K562 (cell line): Measurements from ENCODE around the gene ACTR5. TPM values are rescaled to one million over a fixed set of nuclear protein-coding genes. Genes with fewer than 3 reads are reported as not detected.

ENCODE experiments used
- ATAC-seq: fragments of 200-7000 bp; cut with Tn5 transposase; 3 replicates; pipeline ENCODE4 v1.9.1; 2020; ENCODE audit warnings: moderate library complexity
- Bru-seq: library from RNA; stranded (reverse); fragments of 400-500 nt; gene quantifications from one replicate; lab custom pipeline; 2021; lab: Mats Ljungman, UMichigan
- BruChase-seq, 2 experiments: library from RNA; stranded (reverse); fragments of 400-500 nt; gene quantifications; one replicate each; lab custom pipeline; 2021; lab: Mats Ljungman, UMichigan
- BruUV-seq: library from RNA; stranded (reverse); fragments of 400-500 nt; replicated peaks from 2 replicates; lab custom pipeline; 2021; lab: Mats Ljungman, UMichigan
- CTCF ChIA-PET: fragments of 300-600 bp; formaldehyde crosslinking; extraction: SDS; loops from one replicate; lab custom pipeline; 2021; ENCODE audit warnings: low intra/inter-chr PET ratio; lab: Yijun Ruan, JAX
- POLR2A ChIA-PET: fragments of 300-600, 350-650 bp; sonication (Branson Sonifier 250); formaldehyde crosslinking; extraction: SDS; loops from one replicate; lab custom pipeline; 2021; ENCODE audit warnings: antibody characterized with exemption, inconsistent platforms; lab: Yijun Ruan, JAX
- DNase-seq, 4 experiments: peaks; one replicate each; pipeline versions ENCODE4 v3.0.0 to v3.0.0-alpha.2; 2011 to 2018; ENCODE audit warnings: low spot score in 3 of 4, mixed read lengths in 3 of 4; ENCODE audit errors: extremely low read depth in 1 of 4
- FAIRE-seq: peaks from 2 replicates; lab custom pipeline; 2011; peaks lifted over from hg19 to GRCh38; lab: Jason Lieb, UNC
- H2AFZ ChIP-seq: 2 replicates; pipeline ENCODE4 v1.6.0; 2011; ENCODE audit warnings: low read depth, low read length, control low read depth, inconsistent platforms
- H3K27ac ChIP-seq: fragments of 200-600 bp; 3 replicates; pipeline ENCODE4 v1.8.0; 2011; ENCODE audit warnings: low read depth, mild to moderate bottlenecking, control low read depth, inconsistent platforms, low read length, moderate library complexity, mixed read lengths; ENCODE audit errors: extremely low read depth
- H3K27me3 ChIP-seq, 2 experiments: fragments of 300-600 bp in 1 of 2; 2 replicates in 1 of 2; 3 replicates in 1 of 2; pipeline versions ENCODE4 v1.6.0 to v1.8.0; 2011; ENCODE audit warnings: inconsistent platforms in 2 of 2, low read length in 2 of 2, mild to moderate bottlenecking in 1 of 2, mixed read lengths in 1 of 2, moderate library complexity in 1 of 2; ENCODE audit not compliant: control insufficient read depth in 2 of 2, insufficient read depth in 2 of 2
- H3K36me3 ChIP-seq: fragments of 300-600 bp; 3 replicates; pipeline ENCODE4 v1.8.0; 2011; ENCODE audit warnings: mild to moderate bottlenecking, low read length, inconsistent platforms; ENCODE audit not compliant: control insufficient read depth, insufficient read depth
- H3K4me1 ChIP-seq, 2 experiments: fragments of 200-600 bp in 1 of 2; replicated peaks in 1 of 2; 2 replicates in 1 of 2; 3 replicates in 1 of 2; pipeline versions ENCODE4 v1.5.1 to v1.8.0; 2011; ENCODE audit warnings: inconsistent platforms in 2 of 2, low read length in 2 of 2, mild to moderate bottlenecking in 1 of 2, mixed read lengths in 1 of 2, moderate library complexity in 1 of 2; ENCODE audit not compliant: control insufficient read depth in 2 of 2, insufficient read depth in 2 of 2
- H3K4me2 ChIP-seq: 2 replicates; pipeline ENCODE4 v1.6.1; 2011; ENCODE audit warnings: low read length, control low read depth, inconsistent platforms, mixed read lengths; ENCODE audit not compliant: insufficient read depth
- H3K4me3 ChIP-seq: fragments of 200-600 bp; sonication (generic), shearing (Covaris generic); 2 replicates; pipeline ENCODE4 v1.5.1; 2016; ENCODE audit warnings: control low read depth, inconsistent platforms
- H3K79me2 ChIP-seq: fragments of 200-600 bp; 3 replicates; pipeline ENCODE4 v1.8.0; 2011; ENCODE audit warnings: low read length, inconsistent platforms; ENCODE audit not compliant: control insufficient read depth, insufficient read depth
- H3K9ac ChIP-seq, 2 experiments: 2 replicates each; pipeline versions ENCODE4 v1.6.0 to v1.6.1; 2011; ENCODE audit warnings: low read depth in 2 of 2, low read length in 2 of 2, control low read depth in 1 of 2, inconsistent platforms in 1 of 2, mild to moderate bottlenecking in 1 of 2, mixed read lengths in 1 of 2; ENCODE audit not compliant: insufficient read depth in 1 of 2
- H3K9me1 ChIP-seq: one replicate; pipeline ENCODE4 v1.6.0; 2011; ENCODE audit warnings: inconsistent platforms, mild to moderate bottlenecking, low read length, moderate library complexity; ENCODE audit not compliant: control insufficient read depth, insufficient read depth
- H3K9me3 ChIP-seq: replicated peaks from 2 replicates; pipeline ENCODE4 v1.5.1; 2011; ENCODE audit warnings: low read depth, low read length, inconsistent platforms; ENCODE audit not compliant: control insufficient read depth, insufficient read depth
- H4K20me1 ChIP-seq: replicated peaks from 2 replicates; pipeline ENCODE4 v1.6.1; 2011; ENCODE audit warnings: low read length, inconsistent platforms, mixed read lengths; ENCODE audit not compliant: control insufficient read depth, insufficient read depth
- BRF1 ChIP-seq: IDR thresholded peaks from 3 replicates; pipeline ENCODE4 v1.6.1; 2011; ENCODE audit warnings: borderline replicate concordance, mild to moderate bottlenecking; ENCODE audit not compliant: insufficient read length; ENCODE audit errors: extremely low read depth
- CTBP1 ChIP-seq: fragments of 450-650 bp; IDR thresholded peaks from 2 replicates; pipeline ENCODE4 v1.6.1; 2016; ENCODE audit warnings: borderline replicate concordance
- HMGN3 ChIP-seq: IDR thresholded peaks from 2 replicates; pipeline ENCODE4 v1.6.1; 2011; ENCODE audit warnings: borderline replicate concordance, low read depth, mild to moderate bottlenecking, mixed read lengths, low read length; ENCODE audit not compliant: insufficient read length; ENCODE audit errors: extremely low read depth
- LEF1 ChIP-seq: fragments of 450-650 bp; IDR thresholded peaks from 2 replicates; pipeline ENCODE4 v1.6.1; 2016; ENCODE audit warnings: mild to moderate bottlenecking
- SAFB2 ChIP-seq: fragments of 200-400 bp; formaldehyde crosslinking; IDR thresholded peaks from 2 replicates; pipeline ENCODE4 v1.6.1; 2018; ENCODE audit warnings: borderline replicate concordance, low read length, low read depth, moderate library complexity; ENCODE audit not compliant: severe bottlenecking
- SLC30A9 ChIP-seq: fragments of 250-450 bp; sonication (Bioruptor Pico); IDR thresholded peaks from 2 replicates; pipeline ENCODE4 v1.8.0; 2022; ENCODE audit warnings: mild to moderate bottlenecking, moderate library complexity
- SNIP1 ChIP-seq: fragments of 450-650 bp; IDR thresholded peaks from 2 replicates; pipeline ENCODE4 v1.7.1; 2017; ENCODE audit warnings: low read depth, mild to moderate bottlenecking
- TAF9B ChIP-seq: fragments of 450-650 bp; IDR thresholded peaks from 2 replicates; pipeline ENCODE4 v1.6.1; 2018; ENCODE audit warnings: mild to moderate bottlenecking; ENCODE audit not compliant: partially characterized antibody
- TFAP4 ChIP-seq: sonication (generic); formaldehyde crosslinking; IDR thresholded peaks from 2 replicates; pipeline ENCODE4 v1.8.0; 2022; ENCODE audit warnings: missing genetic modification reagents, mild to moderate bottlenecking, moderate library complexity, borderline replicate concordance
- ZC3H4 ChIP-seq: sonication (generic); formaldehyde crosslinking; IDR thresholded peaks from 2 replicates; pipeline ENCODE4 v1.9.0; 2021; ENCODE audit warnings: missing genetic modification reagents, borderline replicate concordance
- ZFP36 ChIP-seq: fragments of 150-350 bp; IDR thresholded peaks from 2 replicates; pipeline ENCODE4 v1.6.1; 2018; ENCODE audit warnings: low read length, low read depth; ENCODE audit not compliant: partially characterized antibody
- ZZZ3 ChIP-seq: fragments of 450-650 bp; IDR thresholded peaks from 2 replicates; pipeline ENCODE4 v1.6.1; 2016; ENCODE audit warnings: antibody characterized with exemption, mild to moderate bottlenecking, moderate library complexity
- WGBS: fragments of 100-300 bp; shearing (Covaris generic); methylation state at CpG from one replicate; pipeline ENCODE4 v1.1.6; 2016; ENCODE audit warnings: low coverage, mixed read lengths; ENCODE audit not compliant: insufficient coverage; ENCODE audit errors: missing lambda C conversion rate; 5-methylcytosine and 5-hydroxymethylcytosine counted together
- in situ Hi-C: fragments of 300-500 bp; cut with MboI; formaldehyde crosslinking; loops from 4 replicates; pipeline ENCODE4 v1.15.0; 2018; ENCODE audit warnings: inconsistent platforms, mixed read lengths
- intact Hi-C: fragments of 100-400 bp; cut with micrococcal nuclease; formaldehyde crosslinking; loops from 2 replicates; pipeline ENCODE4 v1.14.2; 2022
- long read RNA-seq, 3 experiments: library from polyadenylated mRNA in 2 of 3; library from RNA in 1 of 3; unstranded in 2 of 3; stranded (forward) in 1 of 3; transcript quantifications; one replicate each; pipeline ENCODE4 v2.0.0, GENCODE V29; 2019 to 2022
- polyA minus RNA-seq, 3 experiments: library from RNA; depleted of rRNA, polyadenylated mRNA; stranded (reverse); fragments of >200 nt; gene quantifications; 2 replicates each; pipeline ENCODE4 v1.2.3, GENCODE V29; 2011
- polyA plus RNA-seq, 8 experiments: library from polyadenylated mRNA; depleted of rRNA in 4 of 8; stranded (reverse) in 5 of 8; unstranded in 3 of 8; fragments of >200 nt; fragmentation: Nextera tagmentation in 2 of 8; fragmentation: Illumina TruSeq in 1 of 8; extraction: Ambion mirVana in 2 of 8; extraction: Trizol in 1 of 8; gene quantifications; 2 replicates each; pipeline versions ENCODE4 v1.2.1 to v1.2.3, GENCODE V29; 2011 to 2014; ENCODE audit warnings: inconsistent platforms in 1 of 8, missing spikeins in 1 of 8
- total RNA-seq, 7 experiments: library from RNA; depleted of rRNA in 6 of 7; stranded (reverse); fragments of >200 nt in 6 of 7; fragmentation: Illumina TruSeq in 2 of 7; extraction: Trizol in 2 of 7; gene quantifications; 2 replicates each; pipeline versions ENCODE4 v1.2.1 to v1.2.3, GENCODE V29; 2011 to 2021; ENCODE audit warnings: low replicate concordance in 1 of 7
- TF ChIP-seq, protein P1 (sequence below): fragments of 250-450 bp; sonication (Bioruptor Pico); IDR thresholded peaks from 2 replicates; pipeline ENCODE4 v1.5.0; 2020; ENCODE audit warnings: mild to moderate bottlenecking

ACTR5 gene
- 11.8 and 15.9 TPM in 2 replicates for total RNA-seq (2011; cell fraction: chromatin; rRNA removed; ENCODE audit: low replicate concordance)
- 12.8 and 14.1 TPM in 2 replicates for total RNA-seq (2011; cell fraction: nucleolus; rRNA removed)
- 7.4 and 11.3 TPM in 2 replicates for total RNA-seq (2011; cell fraction: nucleoplasm; rRNA removed)
- total RNA-seq (2014; rRNA removed) (14.0 and 14.5 TPM in 2 replicates), total RNA-seq (2014; rRNA removed; fragmentation: Illumina TruSeq; extraction: Trizol) (9.5 and 10.0 TPM in 2 replicates), total RNA-seq (2015; rRNA removed; fragmentation: Illumina TruSeq; extraction: Trizol) (11.4 and 12.0 TPM in 2 replicates), total RNA-seq (2021) (13.5 and 14.8 TPM in 2 replicates), polyA plus RNA-seq (2011; rRNA removed) (18.3 and 18.8 TPM in 2 replicates), polyA plus RNA-seq (2014; fragmentation: Illumina TruSeq; extraction: Trizol) (10.2 and 12.9 TPM in 2 replicates), polyA plus RNA-seq (2014; fragmentation: Nextera tagmentation; extraction: Ambion mirVana) (1 to 10 TPM in 1 of 2 experiments, under 1 TPM in 1; 0.93 to 1.8 TPM), polyA plus RNA-seq (2014; rRNA removed) (17.7 and 17.9 TPM in 2 replicates), polyA minus RNA-seq (2011; rRNA and poly(A)+ RNA removed) (10.3 and 11.8 TPM in 2 replicates), Bru-seq, nascent RNA (percentile 72 among the genes with signal in this experiment), BruChase-seq, experiment 1, labeled RNA remaining after a 2-hour chase (percentile 70 among the genes with signal in this experiment), BruChase-seq, experiment 2, labeled RNA remaining after a 6-hour chase (percentile 73 among the genes with signal in this experiment)
- 10.7 and 12.8 TPM in 2 replicates for polyA plus RNA-seq (2011; cell fraction: cytosol; rRNA removed)
- 54.9 and 59.6 TPM in 2 replicates for polyA plus RNA-seq (2011; cell fraction: nucleus; rRNA removed)
- 9.3 and 10.8 TPM in 2 replicates for polyA plus RNA-seq (2012)
- 6.7 and 9.8 TPM in 2 replicates for polyA minus RNA-seq (2011; cell fraction: cytosol; rRNA and poly(A)+ RNA removed)
- 18.0 and 22.7 TPM in 2 replicates for polyA minus RNA-seq (2011; cell fraction: nucleus; rRNA and poly(A)+ RNA removed)
- long read RNA-seq, experiment 1, transcript ACTR5-201 (9 exons, 2,565 nt) = major isoform, 105 of 134 reads
- long read RNA-seq, experiment 1, partial matches to known transcripts = 7 of 134 reads
- long read RNA-seq, experiment 1, other reads (novel, unspliced or antisense) = 22 of 134 reads
- long read RNA-seq, experiment 2, transcript ACTR5-201 (9 exons, 2,565 nt) = major isoform, 14 of 21 reads
- long read RNA-seq, experiment 2, partial matches to known transcripts = 2 of 21 reads
- long read RNA-seq, experiment 2, other reads (novel, unspliced or antisense) = 5 of 21 reads
- long read RNA-seq, experiment 3, transcript ACTR5-201 (9 exons, 2,565 nt) = major isoform, 19 of 27 reads
- long read RNA-seq, experiment 3, partial matches to known transcripts = 2 of 27 reads
- long read RNA-seq, experiment 3, other reads (novel, unspliced or antisense) = 6 of 27 reads

- FAIRE-seq (peak; percentile 37), ATAC-seq (peak; percentile 95), DNase-seq (peak; percentile 91 to 97 (median 96))
- Histone ChIP-seq H3K9me3 (no peaks in the 10 kb centered on the region), H3K9ac (peak within 1 kb of the TSS; percentile 68 to 96), H3K79me2 (peaks cover 20% of the 10 kb centered on the region), H4K20me1 (no peaks in the 10 kb centered on the region), H3K9me1 (no peaks in the 10 kb centered on the region), H2AFZ (peak within 1 kb of the TSS; percentile 96), H3K27ac (peak within 1 kb of the TSS; percentile 77), H3K4me3 (peak within 1 kb of the TSS; percentile 89), H3K27me3 (no peaks in the 10 kb centered on the region), H3K4me1 (peaks cover 12 to 18% of the 10 kb centered on the region in 2 experiments; a peak in 4 of 5 replicates), H3K4me2 (peak within 1 kb of the TSS; percentile 98), H3K36me3 (peaks cover 27% of the 10 kb centered on the region)
- CTCF ChIA-PET = interaction anchor here (3.8 kb wide), 1 partner anchor 99 kb away, joined by 19 read pairs; no protein-coding TSS in a partner anchor
- in situ Hi-C loops = no loop called here
- POLR2A ChIA-PET = interaction anchor here (0.6 to 2.4 kb wide), 9 partner anchors 9 to 213 kb away, joined by 3 to 9 read pairs (median 3); no protein-coding TSS in a partner anchor
- no TSS peak for BruUV-seq
- 1% methylated on average over 74 of the region's 84 CpGs for WGBS
- intact Hi-C loops = loop anchor here (5.0 kb wide), 2 partner anchors 214 to 411 kb away; partner anchors contain the start of gene DHX35
- TF ChIP-seq ZFP36 = no peak
- TF ChIP-seq, protein P1, sequence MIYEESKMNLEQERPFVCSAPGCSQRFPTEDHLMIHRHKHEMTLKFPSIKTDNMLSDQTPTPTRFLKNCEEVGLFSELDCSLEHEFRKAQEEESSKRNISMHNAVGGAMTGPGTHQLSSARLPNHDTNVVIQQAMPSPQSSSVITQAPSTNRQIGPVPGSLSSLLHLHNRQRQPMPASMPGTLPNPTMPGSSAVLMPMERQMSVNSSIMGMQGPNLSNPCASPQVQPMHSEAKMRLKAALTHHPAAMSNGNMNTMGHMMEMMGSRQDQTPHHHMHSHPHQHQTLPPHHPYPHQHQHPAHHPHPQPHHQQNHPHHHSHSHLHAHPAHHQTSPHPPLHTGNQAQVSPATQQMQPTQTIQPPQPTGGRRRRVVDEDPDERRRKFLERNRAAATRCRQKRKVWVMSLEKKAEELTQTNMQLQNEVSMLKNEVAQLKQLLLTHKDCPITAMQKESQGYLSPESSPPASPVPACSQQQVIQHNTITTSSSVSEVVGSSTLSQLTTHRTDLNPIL = no peak
- peak; percentile 65; the same call in 1 of the 2 replicates for TF ChIP-seq TFAP4 (CRISPR knock-in tag)
- peak; percentile 97 for TF ChIP-seq CTBP1
- no peak for TF ChIP-seq BRF1
- TF ChIP-seq LEF1 = no peak
- no peak for TF ChIP-seq ZC3H4 (CRISPR knock-in tag)
- TF ChIP-seq TAF9B = no peak
- no peak for TF ChIP-seq SAFB2
- no peak for TF ChIP-seq SLC30A9
- TF ChIP-seq SNIP1 = no peak
- no peak for TF ChIP-seq ZZZ3
- peak; percentile 40 for TF ChIP-seq HMGN3
These were observed at the start of gene ACTR5 for GRCh38 chr20:38748097-38748860. Gene ACTR5, plus strand, starts transcription at chr20:38748460. Its CDS starts 19 bp downstream, at chr20:38748479.
